Heart right ventricle (tissue), 16 donors: ENCODE data around the gene KRTAP12-1. TPM values are rescaled to one million over a fixed set of nuclear protein-coding genes. Genes with fewer than 3 reads are reported as not detected.
A peak's percentile ranks its signal among the peaks of the same experiment; 100 is the strongest.

ENCODE experiments used
- ATAC-seq, 8 donors: fragments of 200-7000 bp; cut with Tn5 transposase; one replicate each; pipeline ENCODE4 v1.9.1; 2020; ENCODE audit warnings: mild to moderate bottlenecking in 8 of 8, moderate library complexity in 8 of 8, moderate number of reproducible peaks in 1 of 8
- DNase-seq, 2 donors: peaks; one replicate each; pipeline ENCODE4 v3.0.0-alpha.2; 2020
- H3K27ac ChIP-seq, 10 donors: fragments of 200-600 bp; sonication (generic) in 2 of 10; one replicate each; pipeline versions ENCODE4 v1.5.0 to v1.8.0; 2020 to 2022; ENCODE audit warnings: mild to moderate bottlenecking in 3 of 10
- H3K27me3 ChIP-seq, 7 donors: fragments of 200-600 bp; one replicate each; pipeline ENCODE4 v1.8.0; 2021 to 2022; ENCODE audit warnings: mild to moderate bottlenecking in 2 of 7
- H3K36me3 ChIP-seq, 9 donors: fragments of 200-600 bp; sonication (generic) in 1 of 9; one replicate each; pipeline versions ENCODE4 v1.5.0 to v1.8.0; 2020 to 2022; ENCODE audit warnings: mild to moderate bottlenecking in 2 of 9
- H3K4me1 ChIP-seq, 9 donors: fragments of 200-600 bp; sonication (generic) in 1 of 9; one replicate each; pipeline versions ENCODE4 v1.5.0 to v1.8.0; 2020 to 2022; ENCODE audit warnings: mild to moderate bottlenecking in 4 of 9
- H3K4me3 ChIP-seq, 10 donors: fragments of 200-600 bp; sonication (generic) in 2 of 10; one replicate each; pipeline versions ENCODE4 v1.5.0 to v1.8.0; 2020 to 2022; ENCODE audit warnings: mild to moderate bottlenecking in 7 of 10, moderate library complexity in 2 of 10
- H3K9me3 ChIP-seq, 11 donors: fragments of 200-600 bp in 10 of 11; sonication (generic) in 2 of 11; one replicate each; pipeline versions ENCODE4 v1.5.0 to v1.8.0; 2013 to 2022; ENCODE audit warnings: mild to moderate bottlenecking in 2 of 11, control low read depth in 1 of 11, moderate library complexity in 1 of 11
- WGBS, 2 donors: extraction: QIAGEN DNeasy Blood & Tissue Kit; methylation state at CpG; one replicate each; pipeline ENCODE4 v1.1.7; 2013; ENCODE audit warnings: inconsistent platforms in 1 of 2; 5-methylcytosine and 5-hydroxymethylcytosine counted together
- intact Hi-C, 10 donors: fragments of 100-400 bp; cut with DNase I; formaldehyde crosslinking; loops; one replicate each; pipeline versions ENCODE4 v1.11.1 to v1.14.2; 2022
- polyA plus RNA-seq, 2 donors: library from polyadenylated mRNA; stranded (reverse); fragments of 200-250 nt; gene quantifications; one replicate each; pipeline ENCODE4 v1.2.3, GENCODE V29; 2013
- total RNA-seq, 10 donors: library from RNA; stranded (reverse); fragmentation: NEBNext Ultra II Directional in 3 of 10; extraction: Animal tissue kit (Norgen Biotek cat#: 25700) in 3 of 10; gene quantifications; one replicate each; pipeline versions ENCODE4 v1.2.1 to v1.2.4, GENCODE V29; 2021 to 2023
- TF ChIP-seq, protein P1 (sequence below), 9 donors: fragments of 200-600 bp; sonication (generic) in 2 of 9; IDR thresholded peaks; one replicate each; pipeline versions ENCODE4 v1.5.0 to v1.8.0; 2021 to 2022; ENCODE audit warnings: antibody characterized with exemption in 9 of 9, mild to moderate bottlenecking in 5 of 9, moderate library complexity in 1 of 9
- donor health status: Arrhythmogenic right ventricular cardiomyopathy.
- donor health status: ischemic (EF 13 %, LVEDD 7.1; RV severe dilation, severe dysfunction).
- donor health status: healthy with polysubstance abuse.
- donor health status: DM: no; HTN: yes; CAD: no.
- donor health status: DM: no; HTN: no; CAD: no.
- donor health status: ischemic (EF 25% LVEDD 6.9; RV normal size, moderate dysfunction).
- donor health status: ischemic (EF 25% LVEDD 5.7; RV mildly dilated, moderate dysfunction).
- donor health status: healthy.
- donor health status: DM: yes; HTN: yes; CAD: no.
- donor health status: Ischemic cardiomyopathy.
- donor health status: ischemic (EF 35%, LVEDD 5.7; RV mildly dilated, moderate dysfunction).
- donor health status: nonischemic (EF 11% LVEDD 7.7; RV severe dilation, severe dysfunction).
- donor health status: DM: yes; HTN: yes; CAD: no.
- donor health status: PGD.
- donor health status: ischemic (EF 29% LVEDD 5.4; RV normal size, mild dysfunction).
- donor health status: nonischemic (EF 23%, LVEDD 6.1; RV moderate dilation, normal function).

The KRTAP12-1 gene
- total and polyA plus RNA-seq, 12 donors: not detected

DNA sequence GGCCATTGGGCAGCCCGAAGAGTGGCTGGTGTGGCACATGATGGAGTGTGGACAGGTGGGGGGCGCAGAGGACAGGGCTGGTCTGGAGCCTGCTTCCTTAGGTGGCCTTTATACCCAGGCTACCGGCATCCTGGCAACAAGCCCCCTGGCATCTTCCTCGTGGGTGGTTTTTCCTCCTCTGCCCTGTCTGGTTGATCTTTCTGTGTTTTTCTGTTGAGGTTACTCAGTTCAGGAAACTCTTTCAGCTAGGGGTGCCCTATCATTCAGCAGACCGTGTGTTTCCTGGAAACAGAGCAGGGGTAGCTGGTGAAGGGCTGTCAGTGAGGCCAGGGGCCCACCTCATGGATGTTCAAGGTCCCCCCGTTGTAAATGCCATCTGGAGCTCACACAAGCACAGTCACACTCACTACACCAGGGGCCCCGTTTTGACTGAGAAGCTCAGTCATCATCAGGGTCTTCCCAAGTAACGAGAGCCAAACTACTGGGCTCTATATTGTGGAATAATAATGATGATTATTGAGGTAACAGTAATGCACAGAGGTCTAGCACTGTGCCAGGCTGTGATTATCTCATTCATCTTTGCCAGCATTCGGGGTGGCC lies 27.3 kb downstream of the KRTAP12-1 start, which contains the start of gene KRTAP12-4:
TSS of gene KRTAP12-4 (minus strand) at position 84 of the 600 bp plus-strand sequence. CDS start at position 39, 45 bp downstream.
- Histone ChIP-seq H3K27me3 (peaks cover 0 to 34% (median 0%) of the 10 kb centered on the region in 7 donors), H3K4me1 (no peaks in the 10 kb centered on the region), H3K27ac (peak within 1 kb of the TSS in 1 of 10 donors; percentile 69), H3K36me3 (no peaks in the 10 kb centered on the region), H3K9me3 (peaks cover 0 to 20% (median 4%) of the 10 kb centered on the region in 11 donors), H3K4me3 (no peak within 1 kb of the TSS)
- intact Hi-C loops: no loop called here
- DNase-seq (no peak), ATAC-seq (no peak)
- TF ChIP-seq, protein P1, sequence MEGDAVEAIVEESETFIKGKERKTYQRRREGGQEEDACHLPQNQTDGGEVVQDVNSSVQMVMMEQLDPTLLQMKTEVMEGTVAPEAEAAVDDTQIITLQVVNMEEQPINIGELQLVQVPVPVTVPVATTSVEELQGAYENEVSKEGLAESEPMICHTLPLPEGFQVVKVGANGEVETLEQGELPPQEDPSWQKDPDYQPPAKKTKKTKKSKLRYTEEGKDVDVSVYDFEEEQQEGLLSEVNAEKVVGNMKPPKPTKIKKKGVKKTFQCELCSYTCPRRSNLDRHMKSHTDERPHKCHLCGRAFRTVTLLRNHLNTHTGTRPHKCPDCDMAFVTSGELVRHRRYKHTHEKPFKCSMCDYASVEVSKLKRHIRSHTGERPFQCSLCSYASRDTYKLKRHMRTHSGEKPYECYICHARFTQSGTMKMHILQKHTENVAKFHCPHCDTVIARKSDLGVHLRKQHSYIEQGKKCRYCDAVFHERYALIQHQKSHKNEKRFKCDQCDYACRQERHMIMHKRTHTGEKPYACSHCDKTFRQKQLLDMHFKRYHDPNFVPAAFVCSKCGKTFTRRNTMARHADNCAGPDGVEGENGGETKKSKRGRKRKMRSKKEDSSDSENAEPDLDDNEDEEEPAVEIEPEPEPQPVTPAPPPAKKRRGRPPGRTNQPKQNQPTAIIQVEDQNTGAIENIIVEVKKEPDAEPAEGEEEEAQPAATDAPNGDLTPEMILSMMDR (IDR thresholded peaks at IDR 0.05): no peak
- WGBS, 2 donors: 74 to 77% methylated on average over 9 of the region's 9 CpGs

DNA sequence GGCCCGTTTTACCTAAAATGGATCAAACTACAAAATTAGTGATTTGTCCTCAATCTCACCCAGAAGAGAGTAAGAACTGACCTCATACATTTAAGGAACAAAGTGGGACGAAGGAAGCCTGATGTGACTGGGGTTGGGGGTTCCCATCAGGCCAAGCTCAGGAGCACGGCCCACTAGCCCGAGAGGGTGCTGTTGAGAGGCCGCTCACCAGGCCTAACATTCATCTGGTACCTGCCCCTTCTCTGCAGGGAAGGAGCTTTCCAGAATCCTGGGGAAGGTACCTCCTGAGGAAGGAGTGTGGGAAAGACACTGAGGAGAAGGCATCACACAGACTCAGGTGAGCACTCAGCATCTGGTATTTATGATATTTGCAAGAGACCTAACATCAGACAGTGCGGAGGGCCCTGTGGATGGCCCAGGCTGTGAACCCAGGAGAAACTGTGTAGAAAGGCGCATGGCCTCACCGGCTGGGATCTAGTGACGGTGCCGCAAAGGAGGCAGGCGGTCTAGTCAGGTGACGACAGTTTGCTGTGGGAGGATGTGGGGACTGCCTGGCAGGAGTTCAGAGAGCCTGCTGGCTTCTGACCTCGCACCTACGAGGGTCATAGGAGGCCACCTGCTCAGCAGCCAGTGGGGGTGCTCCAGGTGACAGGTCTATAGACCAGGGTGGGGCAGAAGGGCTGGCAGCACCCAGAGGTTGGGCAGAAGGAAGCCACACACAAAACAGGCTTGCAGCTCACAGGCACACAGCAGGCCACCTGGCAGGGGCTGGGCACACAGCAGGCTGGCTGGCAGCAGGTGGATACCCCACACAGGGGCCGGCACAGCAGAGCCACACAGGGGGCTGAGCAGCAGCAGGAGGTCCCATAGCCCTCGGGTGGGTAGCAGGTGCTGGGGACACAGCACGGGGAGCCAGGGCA lies 28.0 kb downstream of the KRTAP12-1 start:
- intact Hi-C loops: no loop called here
- TF ChIP-seq, protein P1 (IDR thresholded peaks at IDR 0.05): no peak
- Histone ChIP-seq H3K27ac (peak overlapping the region in 1 of 10 donors; percentile 69), H3K4me3 (no peak overlapping the region), H3K9me3 (peaks cover 0 to 20% (median 4%) of the 10 kb centered on the region in 11 donors), H3K27me3 (peaks cover 0 to 28% (median under 1%) of the 10 kb centered on the region in 7 donors), H3K4me1 (no peaks in the 10 kb centered on the region), H3K36me3 (no peaks in the 10 kb centered on the region)
- 67 to 73% methylated on average over 17 of the region's 17 CpGs for WGBS, 2 donors
- peak in 1 of 8 donors; percentile 9 for ATAC-seq
- DNase-seq: no peak

DNA sequence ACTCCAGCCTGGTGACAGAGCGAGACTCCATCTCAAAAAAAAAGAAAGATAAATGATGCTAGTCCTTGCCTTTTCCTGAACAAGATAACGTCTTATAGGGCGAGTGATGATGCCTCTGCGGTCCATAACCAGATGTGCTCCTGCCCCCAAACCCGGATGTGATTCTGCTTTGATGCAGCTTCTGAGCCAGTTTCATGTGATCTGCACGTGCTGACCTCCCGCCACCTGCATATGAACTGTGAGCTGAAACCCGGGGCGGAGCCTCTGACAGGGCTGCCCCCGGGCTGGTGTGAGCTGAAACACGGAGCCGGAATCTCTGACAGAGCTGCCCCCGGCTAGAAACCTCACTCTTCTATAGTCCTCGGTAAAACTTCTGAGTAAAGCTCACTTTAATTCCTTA lies 28.8 kb downstream of the KRTAP12-1 start:
- Histone ChIP-seq H3K27me3 (peaks cover 0 to 28% (median 6%) of the 10 kb centered on the region in 7 donors), H3K4me1 (no peaks in the 10 kb centered on the region), H3K9me3 (peaks cover 0 to 20% (median 4%) of the 10 kb centered on the region in 11 donors), H3K27ac (no peak overlapping the region), H3K36me3 (no peaks in the 10 kb centered on the region), H3K4me3 (no peak overlapping the region)
- DNase-seq (no peak), ATAC-seq (no peak)
- intact Hi-C loops: no loop called here
- TF ChIP-seq, protein P1 (IDR thresholded peaks at IDR 0.05): no peak
- 63 to 65% methylated on average over 14 of the region's 14 CpGs for WGBS, 2 donors

DNA sequence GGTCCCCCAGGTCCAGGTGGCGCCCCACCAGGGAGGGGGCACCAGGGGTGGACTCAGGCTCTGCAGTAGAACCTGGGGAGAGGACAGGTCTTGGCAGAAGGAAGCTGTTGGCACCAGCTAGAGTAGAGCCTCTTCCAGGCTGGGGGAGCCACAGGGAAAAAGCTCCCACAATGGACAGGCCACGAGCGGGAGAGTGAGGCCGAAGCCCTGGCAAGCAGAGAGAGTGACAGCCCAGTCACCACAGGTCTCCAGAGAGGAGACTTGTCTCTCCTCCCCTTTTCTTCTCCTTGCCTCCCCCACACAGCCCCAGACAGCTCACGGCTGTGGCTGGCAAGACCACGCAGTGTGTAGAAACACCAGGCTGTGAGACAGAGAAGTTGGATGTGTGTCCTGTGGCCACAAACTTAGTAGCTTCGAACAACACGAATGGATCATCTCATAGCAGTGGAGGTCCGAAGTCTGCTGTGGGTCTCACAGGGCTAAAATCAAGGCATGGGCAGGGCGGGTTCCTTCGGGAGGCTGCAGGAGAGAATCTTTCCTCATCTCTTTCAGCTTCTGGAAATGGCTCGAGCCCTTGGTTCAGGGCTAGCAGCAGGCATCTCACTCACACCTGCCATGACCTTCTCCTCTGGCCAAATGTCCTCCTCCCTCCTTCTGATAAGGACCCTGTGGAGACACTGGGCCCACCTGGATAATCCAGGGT lies 30.8 kb downstream of the KRTAP12-1 start:
- TF ChIP-seq, protein P1 (IDR thresholded peaks at IDR 0.05): no peak
- intact Hi-C loops: no loop called here
- H3K36me3 ChIP-seq: no peaks in the 10 kb centered on the region

More for the DNA sequence above, 30.8 kb downstream of the KRTAP12-1 start:
- no peak overlapping the region for H3K27ac ChIP-seq
- peaks cover 0 to 7% (median 2%) of the 10 kb centered on the region in 11 donors for H3K9me3 ChIP-seq
- WGBS, 2 donors: 84 to 90% methylated on average over 12 of the region's 12 CpGs
- H3K27me3 ChIP-seq: peaks cover 0 to 34% (median 15%) of the 10 kb centered on the region in 7 donors
- ATAC-seq (no peak), DNase-seq (no peak)
- no peak overlapping the region for H3K4me3 ChIP-seq
- H3K4me1 ChIP-seq: no peaks in the 10 kb centered on the region
